ENCODE measurements around the gene CELA2B.
A peak's percentile ranks its signal among the peaks of the same experiment; 100 is the strongest.
"Not testable (repeated sequence)": the region's sequence is repeated elsewhere in the genome, so short reads cannot be mapped to it uniquely, and the experiment has no call there.

The CELA2B gene

GRCh38 chr1:15475752-15476314 lies at the start of gene CELA2B:
Gene CELA2B (plus strand): TSS chr1:15476104. CDS start chr1:15476126, 22 bp downstream.
- DNase-seq (ENCODE audit: low read depth) = no peak

GRCh38 chr1:15426492-15427279 lies 49.2 kb upstream of the CELA2B start:
- no peak for DNase-seq (ENCODE audit: low read depth)

DNA sequence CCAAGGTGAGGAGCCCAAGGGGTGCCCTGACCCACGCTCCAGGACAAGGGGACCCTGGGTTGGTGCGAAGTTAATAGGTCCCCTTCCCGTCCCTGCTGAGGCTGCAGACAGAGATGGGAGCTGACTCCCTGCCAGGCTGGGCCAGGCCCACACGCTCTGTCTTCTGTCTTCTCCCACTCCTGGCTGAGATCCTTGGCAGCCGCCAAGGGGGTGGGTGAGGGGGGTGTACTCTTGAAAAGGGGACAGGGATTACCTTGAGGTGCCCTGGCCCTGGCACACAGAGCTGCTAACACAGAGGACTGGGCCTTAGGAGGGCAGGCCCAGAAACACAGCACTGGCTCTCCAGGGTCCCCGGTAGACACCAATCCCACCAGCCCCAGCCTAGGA lies 48.6 kb upstream of the CELA2B start:
- DNase-seq (ENCODE audit: low read depth) = no peak

DNA sequence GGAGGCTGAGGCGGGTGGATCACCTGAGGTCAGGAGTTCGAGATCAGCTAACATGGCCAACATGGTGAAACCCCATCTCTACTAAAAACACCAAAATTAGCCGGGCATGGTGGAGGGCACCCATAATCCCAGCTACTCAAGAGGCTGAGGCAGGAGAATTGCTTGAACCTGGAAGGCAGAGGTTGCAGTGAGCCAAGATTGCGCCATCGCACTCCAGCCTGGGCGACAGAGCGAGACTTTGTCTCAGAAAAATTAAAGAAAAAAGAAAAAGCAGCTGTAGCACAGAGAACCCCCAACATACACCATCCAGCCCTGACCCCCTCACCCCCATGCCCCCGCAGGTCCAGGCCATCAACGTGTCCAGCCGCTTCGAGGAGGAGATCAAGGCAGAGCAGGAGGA lies 47.7 kb upstream of the CELA2B start:
- DNase-seq (ENCODE audit: low read depth) = not testable (repeated sequence)

DNA sequence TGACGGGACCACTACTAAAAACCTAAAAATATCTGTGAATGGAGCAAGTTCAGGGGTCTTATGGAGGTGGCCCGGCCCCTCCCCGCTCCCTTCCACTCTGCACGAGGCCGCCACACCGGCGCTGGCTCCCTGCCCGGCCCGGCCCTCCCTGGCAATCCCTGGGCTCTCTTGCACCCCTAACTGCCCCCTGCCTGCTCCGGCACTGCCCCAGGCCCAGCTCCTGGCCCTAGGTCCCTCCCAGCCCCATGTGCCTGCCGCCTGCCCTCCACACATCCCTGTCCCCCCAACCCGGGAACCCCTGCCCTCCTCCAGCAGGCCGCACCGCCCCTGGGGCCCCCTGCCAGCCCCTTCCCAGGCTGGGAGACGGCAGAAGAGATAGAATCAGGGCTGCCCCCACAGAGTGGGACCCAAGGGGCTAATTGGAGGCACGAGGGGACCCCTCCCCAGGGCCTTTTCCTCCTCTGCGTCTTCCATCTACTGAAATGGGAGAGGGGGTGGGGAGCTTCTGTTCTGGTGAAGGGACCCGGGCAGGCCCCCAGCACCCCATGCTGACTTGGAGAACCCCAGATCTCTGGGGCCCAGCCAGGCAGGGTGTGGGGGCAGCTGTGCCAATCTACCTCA lies 47.0 kb upstream of the CELA2B start:
- no peak for DNase-seq (ENCODE audit: low read depth)

DNA sequence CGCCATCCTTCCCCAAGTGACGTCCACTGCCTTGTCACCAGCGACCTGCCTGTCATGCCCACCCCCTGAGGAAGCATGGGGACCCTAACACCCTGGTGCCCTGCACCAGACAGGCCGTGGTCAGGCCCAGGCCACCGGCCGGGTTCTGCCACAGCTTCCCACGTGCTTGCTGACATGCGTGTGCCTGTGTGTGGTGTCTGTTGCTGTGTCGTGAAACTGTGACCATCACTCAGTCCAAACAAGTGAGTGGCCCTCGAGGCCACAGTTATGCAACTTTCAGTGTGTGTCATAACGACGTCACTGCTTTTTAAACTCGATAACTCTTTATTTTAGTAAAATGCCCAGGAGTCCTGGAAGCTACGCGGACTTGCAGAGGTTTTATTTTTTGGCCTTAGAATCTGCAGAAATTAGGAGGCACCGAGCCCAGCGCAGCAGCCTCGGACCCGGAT lies 46.2 kb upstream of the CELA2B start:
- peak; percentile 52 for DNase-seq (ENCODE audit: low read depth)

- no peak for DNase-seq (ENCODE audit: low read depth)
These were observed 44.9 kb upstream of the CELA2B start for GRCh38 chr1:15430787-15431570.

DNA sequence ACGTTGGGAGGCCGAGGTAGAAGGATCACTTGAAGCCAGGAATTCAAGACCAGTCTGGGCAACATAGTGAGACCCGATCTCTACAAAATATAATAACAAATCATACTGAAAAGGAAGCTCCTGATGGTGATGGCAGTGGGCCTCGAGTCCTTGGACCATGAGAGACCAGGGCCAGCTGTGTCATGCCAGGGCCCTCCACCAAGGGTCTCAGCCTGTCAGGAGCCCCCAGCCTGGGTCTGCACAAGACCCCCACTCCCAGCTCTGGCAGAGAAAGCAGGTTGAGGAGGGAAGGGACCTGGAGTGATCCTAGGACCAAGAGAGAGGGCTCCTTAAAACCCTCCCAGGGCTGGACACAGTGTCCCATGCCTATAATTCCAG lies 44.3 kb upstream of the CELA2B start:
- DNase-seq (ENCODE audit: low read depth) = no peak

DNA sequence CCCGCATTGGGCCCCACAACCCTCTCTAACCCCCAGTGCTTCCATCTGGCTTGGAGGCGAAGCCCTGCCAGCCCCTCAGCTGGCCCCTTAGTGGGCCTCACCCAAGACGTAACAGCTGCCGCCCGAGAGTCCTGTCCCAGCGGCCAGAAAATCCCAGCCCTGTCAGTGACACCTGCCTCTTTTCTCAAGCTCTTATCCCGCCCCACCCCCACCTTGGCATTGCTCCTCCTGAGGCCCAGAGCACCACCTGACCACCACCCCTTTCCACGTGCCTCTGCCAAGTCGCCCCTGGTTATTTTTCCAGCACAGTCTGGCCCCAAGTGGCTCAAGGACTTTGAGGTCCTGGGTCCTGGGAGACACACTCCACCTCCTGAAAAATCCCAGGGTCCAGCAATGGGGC lies 43.6 kb upstream of the CELA2B start:
- no peak for DNase-seq (ENCODE audit: low read depth)

DNA sequence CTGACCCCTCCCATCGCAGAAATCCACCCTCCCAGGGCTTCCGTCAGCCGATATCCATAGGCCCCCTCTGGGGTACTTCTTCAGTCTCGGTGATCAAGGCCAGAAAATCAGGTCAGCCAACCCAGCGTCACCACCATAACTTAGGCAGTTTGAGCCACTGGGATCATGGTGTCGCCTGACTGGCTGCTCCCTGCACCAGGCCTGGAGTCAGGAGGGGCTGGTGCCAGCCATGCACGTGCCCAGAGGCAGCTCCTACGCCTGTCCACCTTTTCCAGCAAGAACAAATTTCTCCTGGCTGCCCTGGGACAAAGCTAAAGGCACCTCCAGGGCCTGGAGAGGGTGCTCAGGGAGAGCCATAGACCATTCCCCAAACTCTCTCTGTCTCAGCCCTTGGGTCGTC lies 42.4 kb upstream of the CELA2B start:
- DNase-seq (ENCODE audit: low read depth) = no peak

DNA sequence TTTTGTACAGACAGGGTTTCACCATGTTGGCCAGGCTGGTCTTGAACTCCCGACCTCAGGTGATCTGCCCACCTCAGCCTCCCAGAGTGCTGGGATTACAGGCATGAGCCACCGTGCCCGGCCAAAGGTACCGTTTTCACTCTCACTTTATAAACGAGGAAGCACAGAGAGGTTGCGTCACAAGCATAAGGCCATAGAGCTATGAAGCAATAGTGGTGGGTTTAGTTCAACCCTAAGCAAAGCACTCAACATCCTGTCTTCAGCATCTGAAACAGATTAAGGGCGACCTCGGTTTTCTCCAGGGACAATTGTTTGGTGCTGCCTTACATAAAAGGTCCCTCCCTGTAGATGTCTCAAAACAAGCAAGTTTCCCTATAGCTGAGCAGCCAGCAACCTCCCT lies 41.2 kb upstream of the CELA2B start:
- DNase-seq (ENCODE audit: low read depth) = not testable (repeated sequence)

GRCh38 chr1:15435239-15436077 lies 40.4 kb upstream of the CELA2B start:
- DNase-seq (ENCODE audit: low read depth) = no peak

GRCh38 chr1:15436881-15437442 lies 38.9 kb upstream of the CELA2B start:
- DNase-seq (ENCODE audit: low read depth) = no peak

GRCh38 chr1:15439325-15439724 lies 36.6 kb upstream of the CELA2B start:
- DNase-seq (ENCODE audit: low read depth) = no peak

DNA sequence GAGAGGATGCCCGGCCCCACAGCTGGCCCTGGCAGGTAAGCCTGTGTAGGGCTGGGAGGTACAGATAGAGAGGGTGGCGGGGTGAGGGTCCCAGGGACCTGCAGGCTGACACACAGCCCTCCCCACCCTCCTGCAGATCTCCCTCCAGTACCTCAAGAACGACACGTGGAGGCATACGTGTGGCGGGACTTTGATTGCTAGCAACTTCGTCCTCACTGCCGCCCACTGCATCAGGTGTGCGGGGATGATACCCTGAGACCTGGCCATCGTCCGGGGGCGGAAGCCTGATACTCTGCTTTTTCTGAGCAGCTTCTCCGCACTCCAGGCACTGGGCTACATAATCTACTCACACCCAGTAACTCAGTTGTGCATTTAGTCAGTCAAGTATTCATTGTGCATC lies 35.5 kb upstream of the CELA2B start:
- DNase-seq (ENCODE audit: low read depth) = no peak

GRCh38 chr1:15441247-15441646 lies 34.7 kb upstream of the CELA2B start:
- DNase-seq (ENCODE audit: low read depth) = no peak

GRCh38 chr1:15442119-15442518 lies 33.8 kb upstream of the CELA2B start:
- no peak for DNase-seq (ENCODE audit: low read depth)

GRCh38 chr1:15442759-15443158 lies 33.1 kb upstream of the CELA2B start:
- DNase-seq (ENCODE audit: low read depth) = no peak

DNA sequence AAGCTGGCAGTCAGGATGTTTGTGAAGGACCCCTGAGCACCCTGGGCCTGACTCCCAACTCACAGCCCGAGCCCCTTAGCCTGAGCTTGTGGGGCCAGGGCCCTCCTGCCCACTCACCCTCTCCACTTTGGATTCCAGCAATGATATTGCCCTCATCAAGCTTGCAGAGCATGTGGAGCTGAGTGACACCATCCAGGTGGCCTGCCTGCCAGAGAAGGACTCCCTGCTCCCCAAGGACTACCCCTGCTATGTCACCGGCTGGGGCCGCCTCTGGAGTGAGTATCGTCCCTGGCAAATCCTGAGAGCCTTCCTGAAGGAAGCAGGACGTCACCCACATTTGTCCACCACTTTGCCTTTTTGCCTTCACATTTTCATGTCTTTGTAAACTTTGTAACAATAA lies 32.6 kb upstream of the CELA2B start:
- no peak for DNase-seq (ENCODE audit: low read depth)

DNA sequence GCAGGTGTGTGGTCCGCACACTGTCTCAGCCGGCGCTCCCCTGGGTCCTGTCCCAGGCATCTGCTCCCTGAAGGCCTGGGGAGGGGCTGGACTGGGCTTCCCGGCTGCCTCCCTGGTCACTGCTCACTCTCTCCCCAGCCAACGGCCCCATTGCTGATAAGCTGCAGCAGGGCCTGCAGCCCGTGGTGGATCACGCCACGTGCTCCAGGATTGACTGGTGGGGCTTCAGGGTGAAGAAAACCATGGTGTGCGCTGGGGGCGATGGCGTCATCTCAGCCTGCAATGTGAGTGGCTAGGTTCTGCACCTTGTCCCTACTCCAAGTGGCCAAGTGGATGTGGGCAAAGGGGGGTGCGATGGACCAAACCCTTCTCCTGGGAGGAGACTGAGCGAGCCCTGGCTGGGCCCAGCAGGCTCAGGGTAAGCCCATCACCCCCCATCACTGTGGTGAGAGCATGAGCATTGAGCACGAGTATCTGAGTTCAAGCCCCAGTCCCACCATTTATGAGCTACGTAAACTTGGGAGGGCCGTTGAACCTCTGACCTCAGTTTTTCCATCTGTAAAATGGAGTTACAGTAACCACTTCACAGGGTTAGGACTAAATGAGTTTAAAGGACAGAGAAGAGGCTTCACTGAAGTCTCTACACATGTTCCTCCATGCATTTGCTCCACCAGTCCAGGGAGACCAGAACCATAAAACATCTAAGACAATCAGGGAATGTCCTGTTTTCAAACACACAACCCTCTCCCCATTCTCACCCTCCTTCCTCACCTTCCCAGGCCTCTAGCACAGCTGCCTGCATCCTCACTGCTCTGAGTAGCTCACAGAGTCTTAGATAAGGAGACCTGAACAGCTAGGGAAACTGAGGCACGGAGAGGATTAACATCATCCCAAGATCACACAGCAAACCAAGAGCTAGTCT lies 31.2 kb upstream of the CELA2B start:
- no peak for DNase-seq (ENCODE audit: low read depth)
